Dedifferentiated amniotic fluid mesenchymal stem cell (primary cell): ENCODE data around the gene LHX4.
"Not testable (repeated sequence)": the region's sequence is repeated elsewhere in the genome, so short reads cannot be mapped to it uniquely, and the experiment has no call there.

Experiments
- DNase-seq: peaks from one replicate; pipeline ENCODE4 v3.0.0-alpha.2; 2016; ENCODE audit errors: extremely low spot score

LHX4 gene

GRCh38 chr1:180197231-180197630 is 32.8 kb upstream of the LHX4 start:
- DNase-seq: no peak

- no peak for DNase-seq
Measured at GRCh38 chr1:180198196-180198595, 31.9 kb upstream of the LHX4 start.

GRCh38 chr1:180198611-180199010 is 31.5 kb upstream of the LHX4 start:
- no peak for DNase-seq

- DNase-seq: no peak
Measured at GRCh38 chr1:180199018-180199417, 31.0 kb upstream of the LHX4 start.

GRCh38 chr1:180201451-180202200 is 28.4 kb upstream of the LHX4 start:
- no peak for DNase-seq

GRCh38 chr1:180202588-180202987 is 27.5 kb upstream of the LHX4 start:
- DNase-seq: not testable (repeated sequence)

- no peak for DNase-seq
Measured at GRCh38 chr1:180204231-180204630, 25.8 kb upstream of the LHX4 start.

- DNase-seq: no peak
Measured at GRCh38 chr1:180206581-180206980, 23.5 kb upstream of the LHX4 start.

- no peak for DNase-seq
Measured at GRCh38 chr1:180208264-180208663, 21.8 kb upstream of the LHX4 start.

- DNase-seq: no peak
Measured at GRCh38 chr1:180210008-180210620, 19.9 kb upstream of the LHX4 start.

- DNase-seq: no peak
Measured at GRCh38 chr1:180211156-180211859, 18.8 kb upstream of the LHX4 start.

GRCh38 chr1:180211860-180212229 is 18.2 kb upstream of the LHX4 start:
- no peak for DNase-seq

GRCh38 chr1:180213401-180214170 is 16.5 kb upstream of the LHX4 start:
- DNase-seq: no peak

GRCh38 chr1:180215856-180216625 is 14.0 kb upstream of the LHX4 start:
- no peak for DNase-seq

- DNase-seq: no peak
Measured at GRCh38 chr1:180217006-180217405, 13.1 kb upstream of the LHX4 start.

GRCh38 chr1:180218806-180219765 is 11.0 kb upstream of the LHX4 start:
- no peak for DNase-seq

- no peak for DNase-seq
Measured at GRCh38 chr1:180219776-180220175, 10.3 kb upstream of the LHX4 start.

- no peak for DNase-seq
Measured at GRCh38 chr1:180221462-180221861, 8.6 kb upstream of the LHX4 start.

- no peak for DNase-seq
Measured at GRCh38 chr1:180224902-180225301, 5.2 kb upstream of the LHX4 start.

GRCh38 chr1:180225403-180225802 is 4.7 kb upstream of the LHX4 start:
- no peak for DNase-seq
